GM10248 (cell line): ENCODE data around the gene RAB36.

ENCODE experiments used
- CTCF ChIA-PET: fragments of 300-600 bp; sonication (Branson Sonifier 250); formaldehyde crosslinking; extraction: SDS; loops from one replicate; lab custom pipeline; 2021; ENCODE audit warnings: antibody characterized with exemption; lab: Yijun Ruan, JAX
- POLR2A ChIA-PET: fragments of 350-650 bp; sonication (Branson Sonifier 250); formaldehyde crosslinking; extraction: SDS; loops from one replicate; lab custom pipeline; 2020; ENCODE audit warnings: antibody characterized with exemption; lab: Yijun Ruan, JAX
- DNase-seq: peaks from one replicate; pipeline ENCODE4 v3.0.0; 2012; ENCODE audit errors: extremely low spot score
- TF ChIP-seq, protein P1 (sequence below): IDR thresholded peaks from 2 replicates; pipeline ENCODE4 v1.5.1; 2012; ENCODE audit warnings: mild to moderate bottlenecking, low read depth; ENCODE audit errors: extremely low read depth, missing control alignments, control extremely low read depth

Gene RAB36

DNA sequence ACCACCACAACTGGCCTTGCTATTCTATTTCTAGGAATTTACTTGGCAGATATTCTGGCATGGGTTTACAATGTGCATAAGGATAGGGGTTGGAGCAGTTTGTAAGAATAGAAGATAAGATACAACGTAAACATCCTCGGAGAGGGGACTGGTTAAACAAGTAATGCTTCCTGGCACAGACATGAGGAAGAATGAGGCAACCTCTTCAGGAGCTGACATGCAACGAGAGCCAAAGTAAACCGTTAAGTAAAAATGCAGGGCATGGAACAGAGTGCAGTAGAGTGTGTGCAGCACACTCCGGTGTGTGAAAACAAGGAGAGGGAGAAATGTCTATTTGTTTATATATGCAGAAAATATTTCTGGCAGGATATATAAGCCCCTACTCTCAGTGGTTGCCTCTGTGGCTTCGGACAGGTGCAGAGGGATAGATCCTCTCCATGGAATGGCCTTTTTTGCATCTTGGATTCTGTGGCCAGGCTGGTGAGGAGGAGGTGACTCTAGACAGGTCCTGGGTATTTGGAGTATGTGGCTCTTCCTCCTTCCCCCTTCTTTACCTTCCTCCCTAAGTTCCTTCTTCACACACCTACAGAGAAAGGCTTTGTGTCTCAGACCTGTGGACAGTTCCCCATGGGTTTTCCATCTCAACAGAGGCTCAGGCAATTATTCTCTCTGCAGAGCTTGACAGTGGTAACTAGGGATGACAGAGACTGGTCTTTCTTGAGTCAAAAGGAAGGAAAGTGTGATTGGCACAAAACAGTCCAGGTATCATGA, 2.5 kb downstream of the RAB36 start:
- TF ChIP-seq, protein P1, sequence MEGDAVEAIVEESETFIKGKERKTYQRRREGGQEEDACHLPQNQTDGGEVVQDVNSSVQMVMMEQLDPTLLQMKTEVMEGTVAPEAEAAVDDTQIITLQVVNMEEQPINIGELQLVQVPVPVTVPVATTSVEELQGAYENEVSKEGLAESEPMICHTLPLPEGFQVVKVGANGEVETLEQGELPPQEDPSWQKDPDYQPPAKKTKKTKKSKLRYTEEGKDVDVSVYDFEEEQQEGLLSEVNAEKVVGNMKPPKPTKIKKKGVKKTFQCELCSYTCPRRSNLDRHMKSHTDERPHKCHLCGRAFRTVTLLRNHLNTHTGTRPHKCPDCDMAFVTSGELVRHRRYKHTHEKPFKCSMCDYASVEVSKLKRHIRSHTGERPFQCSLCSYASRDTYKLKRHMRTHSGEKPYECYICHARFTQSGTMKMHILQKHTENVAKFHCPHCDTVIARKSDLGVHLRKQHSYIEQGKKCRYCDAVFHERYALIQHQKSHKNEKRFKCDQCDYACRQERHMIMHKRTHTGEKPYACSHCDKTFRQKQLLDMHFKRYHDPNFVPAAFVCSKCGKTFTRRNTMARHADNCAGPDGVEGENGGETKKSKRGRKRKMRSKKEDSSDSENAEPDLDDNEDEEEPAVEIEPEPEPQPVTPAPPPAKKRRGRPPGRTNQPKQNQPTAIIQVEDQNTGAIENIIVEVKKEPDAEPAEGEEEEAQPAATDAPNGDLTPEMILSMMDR: no peak
- ChIA-PET POLR2A (no interaction called here), CTCF (interaction anchor here (0.9 to 1.7 kb wide), 4 partner anchors 9 to 134 kb away, joined by 3 to 5 read pairs (median 4); no protein-coding TSS in a partner anchor)
- DNase-seq: no peak

- ChIA-PET POLR2A (no interaction called here), CTCF (no interaction called here)
- DNase-seq: no peak
- TF ChIP-seq, protein P1: no peak
These were observed 4.5 kb downstream of the RAB36 start for GRCh38 chr22:23149743-23150238.

GRCh38 chr22:23150762-23151161, 5.5 kb downstream of the RAB36 start:
- TF ChIP-seq, protein P1: no peak
- CTCF ChIA-PET: no interaction called here
- no peak for DNase-seq
- POLR2A ChIA-PET: no interaction called here

GRCh38 chr22:23151827-23152226, 6.5 kb downstream of the RAB36 start:
- no peak for DNase-seq

GRCh38 chr22:23152238-23153114, 7.2 kb downstream of the RAB36 start:
- DNase-seq: no peak
- TF ChIP-seq, protein P1: no peak
- ChIA-PET CTCF (no interaction called here), POLR2A (no interaction called here)

More at GRCh38 chr22:23151827-23152226, 6.5 kb downstream of the RAB36 start:
- ChIA-PET CTCF (no interaction called here), POLR2A (no interaction called here)
- TF ChIP-seq, protein P1: no peak

GRCh38 chr22:23153994-23154393, 8.7 kb downstream of the RAB36 start:
- ChIA-PET CTCF (interaction anchor here (0.7 to 1.2 kb wide), 2 partner anchors 9 to 24 kb away, joined by 3 to 5 read pairs; no protein-coding TSS in a partner anchor), POLR2A (no interaction called here)
- no peak for DNase-seq
- TF ChIP-seq, protein P1: no peak
